SU-DHL-6 (cell line): ENCODE measurements around the gene UGT1A6.

Experiments used
- EZH2phosphoT487 ChIP-seq: fragments of 200-600 bp; sonication (generic), shearing (Covaris generic); conservative IDR thresholded peaks from 2 replicates; pipeline ENCODE4 v1.6.1; 2018; ENCODE audit warnings: mild to moderate bottlenecking, antibody characterized with exemption, low read length, moderate library complexity, mixed read lengths
- TF ChIP-seq, protein P1 (sequence below): fragments of 200-600 bp; sonication (generic); IDR thresholded peaks from one replicate; pipeline ENCODE4 v1.5.1; 2017; ENCODE audit warnings: antibody characterized with exemption, mild to moderate bottlenecking, low read length, moderate library complexity; ENCODE audit not compliant: insufficient read depth, poor library complexity, severe bottlenecking

- TF ChIP-seq, protein P1, sequence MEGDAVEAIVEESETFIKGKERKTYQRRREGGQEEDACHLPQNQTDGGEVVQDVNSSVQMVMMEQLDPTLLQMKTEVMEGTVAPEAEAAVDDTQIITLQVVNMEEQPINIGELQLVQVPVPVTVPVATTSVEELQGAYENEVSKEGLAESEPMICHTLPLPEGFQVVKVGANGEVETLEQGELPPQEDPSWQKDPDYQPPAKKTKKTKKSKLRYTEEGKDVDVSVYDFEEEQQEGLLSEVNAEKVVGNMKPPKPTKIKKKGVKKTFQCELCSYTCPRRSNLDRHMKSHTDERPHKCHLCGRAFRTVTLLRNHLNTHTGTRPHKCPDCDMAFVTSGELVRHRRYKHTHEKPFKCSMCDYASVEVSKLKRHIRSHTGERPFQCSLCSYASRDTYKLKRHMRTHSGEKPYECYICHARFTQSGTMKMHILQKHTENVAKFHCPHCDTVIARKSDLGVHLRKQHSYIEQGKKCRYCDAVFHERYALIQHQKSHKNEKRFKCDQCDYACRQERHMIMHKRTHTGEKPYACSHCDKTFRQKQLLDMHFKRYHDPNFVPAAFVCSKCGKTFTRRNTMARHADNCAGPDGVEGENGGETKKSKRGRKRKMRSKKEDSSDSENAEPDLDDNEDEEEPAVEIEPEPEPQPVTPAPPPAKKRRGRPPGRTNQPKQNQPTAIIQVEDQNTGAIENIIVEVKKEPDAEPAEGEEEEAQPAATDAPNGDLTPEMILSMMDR: no peak
- TF ChIP-seq EZH2phosphoT487: no peak
Observed at GRCh38 chr2:233689501-233689900, 3.2 kb upstream of the UGT1A6 start.
